AG04449 (cell line): ENCODE measurements around the gene ADAMTS13.

Experiments
- CTCF ChIA-PET: fragments of 350-600 bp; formaldehyde crosslinking; extraction: SDS; loops from one replicate; lab custom pipeline; 2021; ENCODE audit warnings: antibody characterized with exemption; lab: Yijun Ruan, JAX
- POLR2A ChIA-PET: fragments of 400-600, 350-600 bp; formaldehyde crosslinking; extraction: SDS; loops from one replicate; lab custom pipeline; 2020; ENCODE audit warnings: antibody characterized with exemption, inconsistent platforms; lab: Yijun Ruan, JAX
- DNase-seq: peaks from one replicate; pipeline ENCODE4 v3.0.0-alpha.2; 2010; ENCODE audit warnings: low read depth, low spot score
- H3K4me3 ChIP-seq: 2 replicates; pipeline ENCODE4 v1.5.1; 2011; ENCODE audit warnings: low read depth, mild to moderate bottlenecking, control low read depth, low read length
- CTCF ChIP-seq: IDR thresholded peaks from one replicate; pipeline ENCODE4 v1.5.1; 2011; ENCODE audit warnings: mild to moderate bottlenecking, moderate library complexity, low read length, control low read depth, inconsistent platforms; ENCODE audit not compliant: insufficient read depth; ENCODE audit errors: missing control alignments

Gene ADAMTS13

GRCh38 chr9:133483611-133484010 is 61.4 kb downstream of the ADAMTS13 start:
- H3K4me3 ChIP-seq = no peak overlapping the region
- TF ChIP-seq CTCF = no peak
- no peak for DNase-seq
- ChIA-PET CTCF (interaction anchor here (0.8 to 10.0 kb wide), 5 partner anchors 9 to 606 kb away, joined by 3 to 112 read pairs (median 3); partner anchors contain the start of gene AK8), POLR2A (no interaction called here)

DNA sequence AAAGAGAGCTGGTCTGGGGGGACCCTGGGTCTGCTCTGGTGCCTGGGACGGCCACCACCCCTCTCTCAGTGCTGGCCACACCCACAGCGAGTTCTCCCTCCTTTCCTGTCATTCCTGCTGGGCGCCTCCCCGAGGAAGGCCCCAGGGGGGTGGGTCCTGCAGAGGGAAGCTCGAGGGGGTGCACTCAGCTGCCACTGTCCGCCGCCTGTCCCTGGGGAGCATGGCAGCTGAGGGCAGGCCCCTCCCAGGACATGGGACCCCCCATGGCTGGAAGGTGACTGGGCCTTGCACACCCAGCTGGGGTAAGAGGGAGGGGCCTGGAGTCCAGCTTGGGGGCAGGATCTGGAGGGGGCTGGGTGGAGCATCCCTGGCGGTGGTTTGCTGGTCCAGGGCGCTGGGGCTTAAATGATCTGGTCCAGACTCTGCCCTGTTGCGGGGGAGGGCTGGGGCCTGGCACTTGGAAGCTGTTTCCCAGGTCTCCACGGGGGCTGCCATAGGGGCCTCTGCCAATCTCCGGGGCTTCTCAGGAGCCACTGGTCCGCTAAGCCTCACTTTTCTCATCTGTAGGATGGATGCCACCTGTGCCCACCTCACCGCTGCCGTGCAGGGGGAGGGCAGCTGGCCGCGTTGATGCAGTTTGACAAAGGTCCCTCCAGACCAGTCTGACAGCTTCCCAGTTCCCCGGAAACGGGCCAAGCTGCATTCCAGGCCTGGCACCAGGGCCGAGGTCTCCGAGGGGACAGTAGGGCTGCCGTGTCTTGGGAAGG is 62.7 kb downstream of the ADAMTS13 start:
- POLR2A ChIA-PET = interaction anchor here (0.6 kb wide), 1 partner anchor 135 kb away, joined by 3 read pairs; no protein-coding TSS in a partner anchor
- no peak for DNase-seq
- CTCF ChIA-PET = interaction anchor here (0.7 to 10.0 kb wide), 13 partner anchors 10 to 463 kb away, joined by 3 to 112 read pairs (median 5); partner anchors contain the start of gene CACFD1
- TF ChIP-seq CTCF = no peak
- no peak overlapping the region for H3K4me3 ChIP-seq

DNA sequence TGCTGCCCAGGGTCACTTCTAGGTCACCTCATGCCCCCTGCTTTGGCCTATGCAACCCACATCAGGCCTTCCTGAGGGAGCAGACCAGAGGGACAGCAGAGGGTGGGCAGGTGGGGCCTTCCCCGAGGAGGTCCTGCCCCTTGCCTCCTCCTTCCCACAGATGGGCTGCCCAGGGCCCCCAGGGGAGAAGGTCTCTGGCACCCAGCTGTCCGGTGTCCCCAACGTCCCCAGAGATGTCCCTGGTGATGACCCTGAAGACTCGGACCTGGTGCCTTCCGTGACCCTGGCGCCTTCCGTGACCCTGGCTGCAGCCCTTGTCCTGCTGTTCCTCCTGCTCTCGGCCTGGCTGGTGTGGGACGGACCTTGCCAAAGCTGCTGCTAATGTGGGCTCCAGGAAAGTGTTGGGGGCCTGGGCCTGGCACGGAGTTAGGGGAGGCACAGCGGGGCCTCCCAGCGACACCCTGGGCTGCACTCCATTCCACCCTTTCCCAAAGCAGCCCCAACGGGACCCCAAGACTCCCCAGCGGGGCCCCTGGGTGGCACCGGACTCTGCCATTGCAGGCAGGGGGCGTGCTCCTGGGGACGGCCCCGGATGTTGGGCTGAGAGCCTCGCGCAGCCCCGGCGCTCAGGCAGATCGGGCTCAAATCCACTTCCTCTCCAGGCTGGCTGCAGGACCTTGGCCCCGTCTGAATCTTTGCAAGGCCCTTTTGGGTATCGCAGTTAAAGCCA is 63.5 kb downstream of the ADAMTS13 start:
- no peak overlapping the region for H3K4me3 ChIP-seq
- DNase-seq = no peak
- CTCF ChIA-PET = interaction anchor here (0.7 to 10.0 kb wide), 28 partner anchors 8 to 512 kb away, joined by 3 to 112 read pairs (median 4); partner anchors contain the start of genes CACFD1, SURF1 and SURF2

DNA sequence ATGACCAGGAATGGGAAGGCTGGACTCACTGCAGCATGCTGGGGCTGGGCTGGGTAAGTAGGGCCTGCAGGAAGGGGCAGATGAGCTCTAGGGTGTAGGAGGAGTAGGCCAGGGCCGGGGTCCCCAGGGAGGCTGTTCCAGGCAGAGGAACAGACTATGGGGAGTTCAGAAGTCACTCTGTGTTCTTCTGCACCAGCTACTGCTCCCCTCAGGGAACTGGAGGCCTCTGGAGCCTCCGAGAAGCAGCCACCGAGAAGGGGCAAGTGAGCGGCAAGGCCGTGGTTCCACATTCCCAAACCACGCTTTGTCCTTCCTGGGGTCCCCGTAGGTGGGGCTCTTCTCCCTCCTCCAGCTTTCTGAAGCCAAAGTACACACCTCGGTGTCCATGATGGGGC is 65.2 kb downstream of the ADAMTS13 start:
- CTCF ChIA-PET = interaction anchor here (1.1 to 10.0 kb wide), 23 partner anchors 8 to 514 kb away, joined by 3 to 112 read pairs (median 4); partner anchors contain the start of genes SURF1 and SURF2
- no peak for TF ChIP-seq CTCF
- DNase-seq = no peak
- H3K4me3 ChIP-seq = no peak overlapping the region
- POLR2A ChIA-PET = no interaction called here

More for the DNA sequence above, 63.5 kb downstream of the ADAMTS13 start:
- POLR2A ChIA-PET = interaction anchor here (0.6 kb wide), 1 partner anchor 136 kb away, joined by 3 read pairs; no protein-coding TSS in a partner anchor
- no peak for TF ChIP-seq CTCF

DNA sequence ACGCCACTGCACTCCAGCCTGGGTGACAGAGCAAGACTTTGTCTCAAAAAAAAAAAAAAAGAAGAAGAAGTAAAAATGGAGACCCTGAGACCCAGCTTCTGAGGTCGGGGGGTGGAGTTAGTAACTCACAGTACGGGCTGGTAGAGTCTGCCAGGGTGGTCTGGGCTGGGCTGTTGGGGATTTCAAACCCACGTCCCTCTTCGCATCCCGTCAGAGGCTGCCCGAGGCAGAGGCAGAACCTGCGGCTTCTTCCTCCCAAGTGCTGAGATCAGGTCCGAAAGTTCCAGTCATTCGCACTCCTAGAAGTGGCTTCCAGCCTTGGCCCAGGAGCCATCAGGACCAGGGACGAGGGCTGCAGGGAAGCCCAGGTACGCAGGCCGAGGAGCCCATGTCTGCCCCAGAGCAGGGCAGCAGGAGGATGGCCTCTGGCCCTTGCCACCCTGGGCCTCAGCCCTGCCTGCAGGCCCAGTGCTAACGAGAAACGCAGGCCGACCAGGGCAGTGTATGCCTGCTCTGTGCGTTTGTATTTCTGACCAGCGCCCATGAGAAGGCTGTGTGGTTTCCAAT is 66.6 kb downstream of the ADAMTS13 start:
- DNase-seq = no peak
- POLR2A ChIA-PET = no interaction called here
- TF ChIP-seq CTCF = no peak
- CTCF ChIA-PET = interaction anchor here (0.9 to 10.0 kb wide), 5 partner anchors 12 to 467 kb away, joined by 3 to 112 read pairs (median 3); no protein-coding TSS in a partner anchor
- no peak overlapping the region for H3K4me3 ChIP-seq
